K562 (cell line): ENCODE data around the gene RAD51D. TPM values are rescaled to one million over a fixed set of nuclear protein-coding genes. Genes with fewer than 3 reads are reported as not detected.
A peak's percentile ranks its signal among the peaks of the same experiment; 100 is the strongest.

ENCODE experiments used
- BDP1 ChIP-seq: IDR thresholded peaks from 3 replicates; pipeline ENCODE4 v1.6.1; 2011; ENCODE audit not compliant: insufficient read length, insufficient read depth
- GATAD2B ChIP-seq: fragments of 450-650 bp; IDR thresholded peaks from 2 replicates; pipeline ENCODE4 v1.6.1; 2017; ENCODE audit warnings: mild to moderate bottlenecking, borderline replicate concordance
- MBD2 ChIP-seq: sonication (generic); IDR thresholded peaks from 2 replicates; pipeline ENCODE4 v1.6.1; 2016; ENCODE audit warnings: low read depth, borderline replicate concordance
- MYC ChIP-seq, 2 experiments: fragments of 250-450 bp in 1 of 2; sonication (Bioruptor Pico) in 1 of 2; IDR thresholded peaks; 2 replicates each; pipeline versions ENCODE4 v1.5.1 to v1.6.1; 2012 to 2021; ENCODE audit warnings: low read depth in 2 of 2, borderline replicate concordance in 1 of 2, improper control_type of control experiment in 1 of 2, low read length in 1 of 2, mild to moderate bottlenecking in 1 of 2, moderate library complexity in 1 of 2
- NR4A1 ChIP-seq, 2 experiments: fragments of 250-450 bp in 1 of 2; fragments of 450-650 bp in 1 of 2; sonication (Bioruptor Pico) in 1 of 2; IDR thresholded peaks; 2 replicates each; pipeline versions ENCODE4 v1.4.0 to v1.6.1; 2016 to 2020; ENCODE audit warnings: mild to moderate bottlenecking in 2 of 2, missing compliant biosample characterization in 1 of 2, missing genetic modification characterization in 1 of 2, moderate library complexity in 1 of 2
- RBM25 ChIP-seq: fragments of 200-400 bp; formaldehyde crosslinking; IDR thresholded peaks from 2 replicates; pipeline ENCODE4 v1.6.1; 2018; ENCODE audit warnings: low read length, low read depth, moderate library complexity; ENCODE audit not compliant: severe bottlenecking
- SMARCB1 ChIP-seq: IDR thresholded peaks from 2 replicates; pipeline ENCODE4 v1.6.1; 2011; ENCODE audit warnings: improper control_type of control experiment, low read depth; ENCODE audit not compliant: insufficient read length
- ZBTB8A ChIP-seq: fragments of 450-650 bp; IDR thresholded peaks from 2 replicates; pipeline ENCODE4 v1.6.1; 2018; ENCODE audit warnings: mild to moderate bottlenecking, moderate library complexity; ENCODE audit not compliant: partially characterized antibody
- ZC3H11A ChIP-seq: IDR thresholded peaks from 2 replicates; pipeline ENCODE4 v1.6.1; 2012; ENCODE audit warnings: low read depth, low read length, improper control_type of control experiment
- polyA plus RNA-seq, 8 experiments: library from polyadenylated mRNA; depleted of rRNA in 4 of 8; stranded (reverse) in 5 of 8; unstranded in 3 of 8; fragments of >200 nt; fragmentation: Nextera tagmentation in 2 of 8; fragmentation: Illumina TruSeq in 1 of 8; extraction: Ambion mirVana in 2 of 8; extraction: Trizol in 1 of 8; gene quantifications; 2 replicates each; pipeline versions ENCODE4 v1.2.1 to v1.2.3, GENCODE V29; 2011 to 2014; ENCODE audit warnings: inconsistent platforms in 1 of 8, missing spikeins in 1 of 8
- total RNA-seq, 7 experiments: library from RNA; depleted of rRNA in 6 of 7; stranded (reverse); fragments of >200 nt in 6 of 7; fragmentation: Illumina TruSeq in 2 of 7; extraction: Trizol in 2 of 7; gene quantifications; 2 replicates each; pipeline versions ENCODE4 v1.2.1 to v1.2.3, GENCODE V29; 2011 to 2021; ENCODE audit warnings: low replicate concordance in 1 of 7
- TF ChIP-seq, protein P1 (sequence below): IDR thresholded peaks from 3 replicates; pipeline ENCODE4 v1.6.1; 2011; ENCODE audit warnings: borderline replicate concordance, mild to moderate bottlenecking, moderate library complexity; ENCODE audit not compliant: insufficient read length; ENCODE audit errors: extremely low read depth
- TF ChIP-seq, protein P2 (sequence below): fragments of 250-450 bp; sonication (Bioruptor Pico); IDR thresholded peaks from 2 replicates; pipeline ENCODE4 v1.9.0; 2021; ENCODE audit warnings: mild to moderate bottlenecking, inconsistent platforms
- TF ChIP-seq, protein P3 (sequence below): sonication (generic); formaldehyde crosslinking; IDR thresholded peaks from 2 replicates; pipeline ENCODE4 v1.8.0; 2022; ENCODE audit warnings: missing genetic modification reagents, mild to moderate bottlenecking, borderline replicate concordance
- TF ChIP-seq, protein P4 (sequence below), 2 experiments: fragments of 450-650 bp in 1 of 2; IDR thresholded peaks; 2 replicates each; pipeline ENCODE4 v1.6.1; 2011 to 2017; ENCODE audit warnings: low read depth in 2 of 2, antibody characterized with exemption in 1 of 2, borderline replicate concordance in 1 of 2, low read length in 1 of 2, mild to moderate bottlenecking in 1 of 2, mixed read lengths in 1 of 2; ENCODE audit not compliant: control insufficient read depth in 1 of 2

RAD51D gene
- total and polyA plus RNA-seq, 9 of the 15 experiments (the other 6 are each of a cell fraction or from before 2014, with no cell fraction given): 2.2 to 16.9 (median 8.7) TPM

DNA sequence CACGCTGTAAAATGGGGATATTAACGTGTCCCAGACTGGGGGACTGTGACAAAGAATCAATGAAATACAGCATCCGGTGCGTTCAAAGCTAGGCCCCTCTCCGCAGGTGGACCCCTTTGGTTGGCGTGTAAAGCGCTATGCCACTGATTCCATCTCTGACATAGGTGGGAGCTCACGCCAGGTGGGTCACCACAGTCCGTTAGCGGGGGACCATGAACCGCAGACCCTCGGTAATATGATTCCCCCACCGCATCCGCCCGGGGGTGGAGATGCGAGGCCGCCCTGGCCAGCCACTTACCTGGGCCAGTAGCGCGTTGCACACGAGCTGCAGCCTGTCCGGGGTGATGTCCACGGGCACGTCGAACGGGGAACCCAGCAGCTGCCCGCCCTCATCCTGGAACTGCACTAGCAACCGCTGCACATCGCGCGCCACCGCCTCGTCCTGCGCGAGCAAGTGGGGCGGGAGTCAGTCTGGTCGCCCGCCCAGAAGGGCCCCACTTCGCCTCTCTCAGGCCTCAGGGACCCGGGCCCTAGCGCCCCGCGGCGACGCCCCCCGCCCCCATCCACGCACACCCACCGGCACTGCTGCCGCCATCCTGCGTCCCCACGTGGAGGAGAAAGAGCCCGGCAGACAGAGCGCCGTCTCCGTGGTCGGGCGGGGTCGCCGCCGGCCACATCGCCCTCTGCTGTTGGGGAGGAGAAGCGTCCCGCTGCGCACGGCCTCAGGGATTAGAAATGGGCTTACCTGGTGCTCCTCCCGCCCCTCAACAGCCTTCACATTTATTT is 22.2 kb upstream of the RAD51D start, which contains the start of gene NLE1 (continued):
- TF ChIP-seq SMARCB1 (no peak), ZBTB8A (no peak), MYC (IDR thresholded peaks at IDR 0.05; ENCODE audit: low read depth, low read length) (peak; percentile 99), MYC (CRISPR knock-in tag; IDR thresholded peaks at IDR 0.05; ENCODE audit: borderline replicate concordance, low read depth) (peak; percentile 99), MBD2 (no peak), RBM25 (no peak), BDP1 (no peak), NR4A1 (CRISPR knock-in tag; IDR thresholded peaks at IDR 0.05) (no peak), NR4A1 (tag; IDR thresholded peaks at IDR 0.05) (no peak), GATAD2B (no peak), ZC3H11A (no peak)
- TF ChIP-seq, protein P1, sequence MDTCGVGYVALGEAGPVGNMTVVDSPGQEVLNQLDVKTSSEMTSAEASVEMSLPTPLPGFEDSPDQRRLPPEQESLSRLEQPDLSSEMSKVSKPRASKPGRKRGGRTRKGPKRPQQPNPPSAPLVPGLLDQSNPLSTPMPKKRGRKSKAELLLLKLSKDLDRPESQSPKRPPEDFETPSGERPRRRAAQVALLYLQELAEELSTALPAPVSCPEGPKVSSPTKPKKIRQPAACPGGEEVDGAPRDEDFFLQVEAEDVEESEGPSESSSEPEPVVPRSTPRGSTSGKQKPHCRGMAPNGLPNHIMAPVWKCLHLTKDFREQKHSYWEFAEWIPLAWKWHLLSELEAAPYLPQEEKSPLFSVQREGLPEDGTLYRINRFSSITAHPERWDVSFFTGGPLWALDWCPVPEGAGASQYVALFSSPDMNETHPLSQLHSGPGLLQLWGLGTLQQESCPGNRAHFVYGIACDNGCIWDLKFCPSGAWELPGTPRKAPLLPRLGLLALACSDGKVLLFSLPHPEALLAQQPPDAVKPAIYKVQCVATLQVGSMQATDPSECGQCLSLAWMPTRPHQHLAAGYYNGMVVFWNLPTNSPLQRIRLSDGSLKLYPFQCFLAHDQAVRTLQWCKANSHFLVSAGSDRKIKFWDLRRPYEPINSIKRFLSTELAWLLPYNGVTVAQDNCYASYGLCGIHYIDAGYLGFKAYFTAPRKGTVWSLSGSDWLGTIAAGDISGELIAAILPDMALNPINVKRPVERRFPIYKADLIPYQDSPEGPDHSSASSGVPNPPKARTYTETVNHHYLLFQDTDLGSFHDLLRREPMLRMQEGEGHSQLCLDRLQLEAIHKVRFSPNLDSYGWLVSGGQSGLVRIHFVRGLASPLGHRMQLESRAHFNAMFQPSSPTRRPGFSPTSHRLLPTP: no peak
- TF ChIP-seq, protein P2, sequence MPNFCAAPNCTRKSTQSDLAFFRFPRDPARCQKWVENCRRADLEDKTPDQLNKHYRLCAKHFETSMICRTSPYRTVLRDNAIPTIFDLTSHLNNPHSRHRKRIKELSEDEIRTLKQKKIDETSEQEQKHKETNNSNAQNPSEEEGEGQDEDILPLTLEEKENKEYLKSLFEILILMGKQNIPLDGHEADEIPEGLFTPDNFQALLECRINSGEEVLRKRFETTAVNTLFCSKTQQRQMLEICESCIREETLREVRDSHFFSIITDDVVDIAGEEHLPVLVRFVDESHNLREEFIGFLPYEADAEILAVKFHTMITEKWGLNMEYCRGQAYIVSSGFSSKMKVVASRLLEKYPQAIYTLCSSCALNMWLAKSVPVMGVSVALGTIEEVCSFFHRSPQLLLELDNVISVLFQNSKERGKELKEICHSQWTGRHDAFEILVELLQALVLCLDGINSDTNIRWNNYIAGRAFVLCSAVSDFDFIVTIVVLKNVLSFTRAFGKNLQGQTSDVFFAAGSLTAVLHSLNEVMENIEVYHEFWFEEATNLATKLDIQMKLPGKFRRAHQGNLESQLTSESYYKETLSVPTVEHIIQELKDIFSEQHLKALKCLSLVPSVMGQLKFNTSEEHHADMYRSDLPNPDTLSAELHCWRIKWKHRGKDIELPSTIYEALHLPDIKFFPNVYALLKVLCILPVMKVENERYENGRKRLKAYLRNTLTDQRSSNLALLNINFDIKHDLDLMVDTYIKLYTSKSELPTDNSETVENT (CRISPR knock-in tag): peak; percentile 98
- TF ChIP-seq, protein P3, sequence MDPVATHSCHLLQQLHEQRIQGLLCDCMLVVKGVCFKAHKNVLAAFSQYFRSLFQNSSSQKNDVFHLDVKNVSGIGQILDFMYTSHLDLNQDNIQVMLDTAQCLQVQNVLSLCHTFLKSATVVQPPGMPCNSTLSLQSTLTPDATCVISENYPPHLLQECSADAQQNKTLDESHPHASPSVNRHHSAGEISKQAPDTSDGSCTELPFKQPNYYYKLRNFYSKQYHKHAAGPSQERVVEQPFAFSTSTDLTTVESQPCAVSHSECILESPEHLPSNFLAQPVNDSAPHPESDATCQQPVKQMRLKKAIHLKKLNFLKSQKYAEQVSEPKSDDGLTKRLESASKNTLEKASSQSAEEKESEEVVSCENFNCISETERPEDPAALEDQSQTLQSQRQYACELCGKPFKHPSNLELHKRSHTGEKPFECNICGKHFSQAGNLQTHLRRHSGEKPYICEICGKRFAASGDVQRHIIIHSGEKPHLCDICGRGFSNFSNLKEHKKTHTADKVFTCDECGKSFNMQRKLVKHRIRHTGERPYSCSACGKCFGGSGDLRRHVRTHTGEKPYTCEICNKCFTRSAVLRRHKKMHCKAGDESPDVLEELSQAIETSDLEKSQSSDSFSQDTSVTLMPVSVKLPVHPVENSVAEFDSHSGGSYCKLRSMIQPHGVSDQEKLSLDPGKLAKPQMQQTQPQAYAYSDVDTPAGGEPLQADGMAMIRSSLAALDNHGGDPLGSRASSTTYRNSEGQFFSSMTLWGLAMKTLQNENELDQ (CRISPR knock-in tag): no peak
- TF ChIP-seq, protein P4, sequence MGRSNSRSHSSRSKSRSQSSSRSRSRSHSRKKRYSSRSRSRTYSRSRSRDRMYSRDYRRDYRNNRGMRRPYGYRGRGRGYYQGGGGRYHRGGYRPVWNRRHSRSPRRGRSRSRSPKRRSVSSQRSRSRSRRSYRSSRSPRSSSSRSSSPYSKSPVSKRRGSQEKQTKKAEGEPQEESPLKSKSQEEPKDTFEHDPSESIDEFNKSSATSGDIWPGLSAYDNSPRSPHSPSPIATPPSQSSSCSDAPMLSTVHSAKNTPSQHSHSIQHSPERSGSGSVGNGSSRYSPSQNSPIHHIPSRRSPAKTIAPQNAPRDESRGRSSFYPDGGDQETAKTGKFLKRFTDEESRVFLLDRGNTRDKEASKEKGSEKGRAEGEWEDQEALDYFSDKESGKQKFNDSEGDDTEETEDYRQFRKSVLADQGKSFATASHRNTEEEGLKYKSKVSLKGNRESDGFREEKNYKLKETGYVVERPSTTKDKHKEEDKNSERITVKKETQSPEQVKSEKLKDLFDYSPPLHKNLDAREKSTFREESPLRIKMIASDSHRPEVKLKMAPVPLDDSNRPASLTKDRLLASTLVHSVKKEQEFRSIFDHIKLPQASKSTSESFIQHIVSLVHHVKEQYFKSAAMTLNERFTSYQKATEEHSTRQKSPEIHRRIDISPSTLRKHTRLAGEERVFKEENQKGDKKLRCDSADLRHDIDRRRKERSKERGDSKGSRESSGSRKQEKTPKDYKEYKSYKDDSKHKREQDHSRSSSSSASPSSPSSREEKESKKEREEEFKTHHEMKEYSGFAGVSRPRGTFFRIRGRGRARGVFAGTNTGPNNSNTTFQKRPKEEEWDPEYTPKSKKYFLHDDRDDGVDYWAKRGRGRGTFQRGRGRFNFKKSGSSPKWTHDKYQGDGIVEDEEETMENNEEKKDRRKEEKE (IDR thresholded peaks at IDR 0.05; ENCODE audit: borderline replicate concordance in 1 of 2, control insufficient read depth in 1 of 2, low read depth in 2 of 2, low read length in 1 of 2): no peak
